Stimulated activated CD8-positive, alpha-beta memory T cell treated with anti-CD3 and anti-CD28 coated beads, Interleukin-4, amount 100 ng/mL, for 1 hour (primary cell): ENCODE data around the gene SPNS2.
"Not testable (repeated sequence)": the region's sequence is repeated elsewhere in the genome, so short reads cannot be mapped to it uniquely, and the experiment has no call there.

Experiments
- DNase-seq, 2 donors: peaks; one replicate each; pipeline ENCODE4 v3.0.0-alpha.2; 2020; ENCODE audit warnings: low read depth in 2 of 2, low spot score in 1 of 2

SPNS2 gene

GRCh38 chr17:4562015-4562969 is 63.6 kb downstream of the SPNS2 start:
- DNase-seq: no peak

GRCh38 chr17:4565209-4566141 is 66.8 kb downstream of the SPNS2 start:
- DNase-seq: peak; percentile 14

- no peak for DNase-seq
Measured at GRCh38 chr17:4566785-4567184, 68.1 kb downstream of the SPNS2 start.

- no peak for DNase-seq
Measured at GRCh38 chr17:4569591-4569990, 70.9 kb downstream of the SPNS2 start.

- no peak for DNase-seq
Measured at GRCh38 chr17:4572131-4572530, 73.5 kb downstream of the SPNS2 start.

- no peak for DNase-seq
Measured at GRCh38 chr17:4573115-4573514, 74.4 kb downstream of the SPNS2 start.

- peak in 1 of 2 donors; percentile 29 for DNase-seq
Measured at GRCh38 chr17:4573669-4574068, 75.0 kb downstream of the SPNS2 start.

- no peak for DNase-seq
Measured at GRCh38 chr17:4574448-4575045, 75.9 kb downstream of the SPNS2 start.

GRCh38 chr17:4576161-4576558 is 77.5 kb downstream of the SPNS2 start:
- no peak for DNase-seq

GRCh38 chr17:4576729-4577322 is 78.1 kb downstream of the SPNS2 start:
- DNase-seq: no peak

- no peak for DNase-seq
Measured at GRCh38 chr17:4577386-4577993, 78.8 kb downstream of the SPNS2 start.

- DNase-seq: not testable (repeated sequence)
Measured at GRCh38 chr17:4578349-4578748, 79.7 kb downstream of the SPNS2 start.

- no peak for DNase-seq
Measured at GRCh38 chr17:4579678-4580077, 81.0 kb downstream of the SPNS2 start.

GRCh38 chr17:4580291-4580690 is 81.6 kb downstream of the SPNS2 start:
- DNase-seq: no peak

- no peak for DNase-seq
Measured at GRCh38 chr17:4582101-4582501, 83.4 kb downstream of the SPNS2 start.

- no peak for DNase-seq
Measured at GRCh38 chr17:4582691-4583090, 84.0 kb downstream of the SPNS2 start.

GRCh38 chr17:4583206-4583605 is 84.5 kb downstream of the SPNS2 start:
- DNase-seq: no peak

- DNase-seq: no peak
Measured at GRCh38 chr17:4583782-4584100, 85.1 kb downstream of the SPNS2 start.

GRCh38 chr17:4584101-4584916 is 85.6 kb downstream of the SPNS2 start, which contains the start of gene SMTNL2:
Gene SMTNL2 (plus strand): TSS chr17:4584529. CDS start chr17:4584606, 77 bp downstream.
- DNase-seq: no peak
